Right lobe of liver (tissue), 4 donors: ENCODE data around the gene ELFN1.

Experiments
- POLR2A ChIP-seq: fragments of 450-650 bp; IDR thresholded peaks from one replicate; pipeline ENCODE4 v1.6.1; 2017; ENCODE audit warnings: antibody characterized with exemption, mild to moderate bottlenecking
- TF ChIP-seq, protein P1 (sequence below), 4 donors: fragments of 200-600 bp in 3 of 4; fragments of 450-650 bp in 1 of 4; IDR thresholded peaks; one replicate each; pipeline versions ENCODE4 v1.5.1 to v1.8.0; 2016 to 2022; ENCODE audit warnings: antibody characterized with exemption in 4 of 4, mild to moderate bottlenecking in 2 of 4
- donor health status: DM: no; HTN: no; CAD: no.
- donor health status: DM: no; HTN: no; CAD: no.
- donor health status: DM: no; HTN: yes; CAD: no.

- TF ChIP-seq, protein P1, sequence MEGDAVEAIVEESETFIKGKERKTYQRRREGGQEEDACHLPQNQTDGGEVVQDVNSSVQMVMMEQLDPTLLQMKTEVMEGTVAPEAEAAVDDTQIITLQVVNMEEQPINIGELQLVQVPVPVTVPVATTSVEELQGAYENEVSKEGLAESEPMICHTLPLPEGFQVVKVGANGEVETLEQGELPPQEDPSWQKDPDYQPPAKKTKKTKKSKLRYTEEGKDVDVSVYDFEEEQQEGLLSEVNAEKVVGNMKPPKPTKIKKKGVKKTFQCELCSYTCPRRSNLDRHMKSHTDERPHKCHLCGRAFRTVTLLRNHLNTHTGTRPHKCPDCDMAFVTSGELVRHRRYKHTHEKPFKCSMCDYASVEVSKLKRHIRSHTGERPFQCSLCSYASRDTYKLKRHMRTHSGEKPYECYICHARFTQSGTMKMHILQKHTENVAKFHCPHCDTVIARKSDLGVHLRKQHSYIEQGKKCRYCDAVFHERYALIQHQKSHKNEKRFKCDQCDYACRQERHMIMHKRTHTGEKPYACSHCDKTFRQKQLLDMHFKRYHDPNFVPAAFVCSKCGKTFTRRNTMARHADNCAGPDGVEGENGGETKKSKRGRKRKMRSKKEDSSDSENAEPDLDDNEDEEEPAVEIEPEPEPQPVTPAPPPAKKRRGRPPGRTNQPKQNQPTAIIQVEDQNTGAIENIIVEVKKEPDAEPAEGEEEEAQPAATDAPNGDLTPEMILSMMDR (IDR thresholded peaks at IDR 0.05), result no peak
- TF ChIP-seq POLR2A, result no peak
Observed at GRCh38 chr7:1643270-1644092, 26.6 kb upstream of the ELFN1 start.
